HG02798 (cell line): ENCODE data around the gene C10orf90.
"Not testable (repeated sequence)": the region's sequence is repeated elsewhere in the genome, so short reads cannot be mapped to it uniquely, and the experiment has no call there.

Experiments
- ATAC-seq: cut with Tn5 transposase; IDR thresholded peaks from one replicate; pipeline ENCODE4 v1.9.1; 2021; ENCODE audit warnings: mild to moderate bottlenecking; ENCODE audit not compliant: unreplicated experiment, poor library complexity

Gene C10orf90

DNA sequence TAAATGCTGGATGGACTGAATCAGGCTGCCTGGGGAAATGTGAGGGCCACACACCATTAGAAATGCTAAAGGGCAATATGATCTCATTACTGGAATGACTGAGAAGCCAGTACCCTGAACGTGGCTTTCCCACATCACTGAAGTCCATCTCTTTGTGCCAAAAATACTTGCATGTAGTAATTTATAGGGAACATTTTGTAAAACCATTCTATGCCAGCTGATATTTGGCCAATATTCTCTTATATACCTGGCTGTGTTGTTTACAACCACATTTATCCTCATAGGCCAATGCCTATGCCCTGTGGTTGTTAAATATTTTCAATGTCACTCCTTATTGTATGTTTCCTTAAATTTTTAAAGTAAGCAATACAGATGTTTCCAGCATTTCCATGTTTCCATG, 111.6 kb downstream of the C10orf90 start:
- no peak for ATAC-seq

- ATAC-seq = no peak
Measured at GRCh38 chr10:126551202-126551601, 119.3 kb downstream of the C10orf90 start.

GRCh38 chr10:126550586-126550985, 119.9 kb downstream of the C10orf90 start:
- ATAC-seq = not testable (repeated sequence)

DNA sequence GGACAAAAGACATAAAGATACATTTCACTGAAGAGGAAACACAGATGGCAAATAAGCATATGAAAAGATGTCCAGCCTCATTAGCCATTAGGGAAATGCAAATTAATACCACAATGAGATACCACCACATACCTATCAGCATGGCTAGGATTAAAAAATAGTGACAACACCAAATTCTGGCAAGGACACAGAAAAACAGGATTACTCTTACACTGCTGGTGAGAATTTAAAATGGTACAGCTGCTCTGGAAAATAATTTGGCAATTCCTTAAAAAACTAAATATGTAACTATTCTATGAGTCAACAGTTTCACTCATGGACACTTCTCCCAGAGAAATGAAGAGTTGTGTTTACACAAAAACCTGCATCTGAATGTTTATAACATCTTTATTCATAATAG, 121.1 kb downstream of the C10orf90 start:
- no peak for ATAC-seq

DNA sequence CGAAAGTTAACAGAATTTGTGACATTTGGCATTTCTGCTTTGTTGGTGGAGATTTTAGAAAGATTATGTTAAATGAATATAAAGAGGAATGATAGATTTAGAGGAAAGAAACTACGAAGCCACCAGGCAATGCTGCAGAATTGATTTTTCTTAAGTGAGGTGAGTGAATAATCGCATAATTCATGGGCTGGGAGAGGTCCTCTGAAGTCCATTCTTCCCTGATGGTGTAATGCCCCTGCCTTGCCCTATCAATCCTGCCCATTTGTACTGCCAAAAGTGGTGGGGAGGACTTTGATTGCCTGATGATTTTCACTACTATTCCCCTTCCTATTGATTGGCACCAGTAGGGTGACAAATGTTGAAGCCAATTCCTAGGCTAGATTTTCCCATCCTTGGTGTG, 125.9 kb downstream of the C10orf90 start:
- ATAC-seq = no peak

DNA sequence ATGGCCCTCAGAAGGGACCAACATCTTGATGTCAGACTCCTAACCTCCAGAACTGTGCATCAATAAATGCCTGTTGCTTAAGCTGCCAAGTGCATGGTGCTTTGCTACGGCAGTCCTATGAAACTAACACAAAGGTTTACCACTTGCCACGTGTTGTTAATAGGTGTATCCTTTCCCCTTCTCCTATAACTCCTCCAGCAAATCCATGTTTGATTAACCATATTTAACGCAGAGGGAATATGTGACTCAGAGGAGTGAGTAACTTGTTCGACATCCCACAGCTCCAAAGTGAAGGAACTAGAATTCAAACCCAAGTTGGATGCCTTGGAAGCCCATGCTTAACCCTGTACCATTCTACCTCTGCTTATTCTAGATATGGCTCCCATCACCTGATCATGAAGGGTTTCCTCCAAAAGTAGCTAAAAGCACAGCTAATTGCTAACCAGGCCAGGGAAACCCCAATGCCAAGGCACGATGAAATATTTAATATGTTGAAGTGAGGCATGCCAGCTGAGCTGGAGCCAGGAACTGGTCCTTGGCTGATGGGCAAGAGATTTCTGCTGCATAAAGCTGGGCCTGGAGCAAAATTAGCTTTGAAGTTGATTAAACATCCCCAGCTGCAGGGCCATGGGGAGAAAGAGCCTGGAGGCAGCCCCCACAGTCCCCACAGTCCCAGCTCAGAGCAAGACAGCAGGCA, 131.9 kb downstream of the C10orf90 start:
- ATAC-seq = no peak

GRCh38 chr10:126536656-126537055, 133.8 kb downstream of the C10orf90 start:
- ATAC-seq = no peak

- ATAC-seq = no peak
Measured at GRCh38 chr10:126536148-126536547, 134.3 kb downstream of the C10orf90 start.

DNA sequence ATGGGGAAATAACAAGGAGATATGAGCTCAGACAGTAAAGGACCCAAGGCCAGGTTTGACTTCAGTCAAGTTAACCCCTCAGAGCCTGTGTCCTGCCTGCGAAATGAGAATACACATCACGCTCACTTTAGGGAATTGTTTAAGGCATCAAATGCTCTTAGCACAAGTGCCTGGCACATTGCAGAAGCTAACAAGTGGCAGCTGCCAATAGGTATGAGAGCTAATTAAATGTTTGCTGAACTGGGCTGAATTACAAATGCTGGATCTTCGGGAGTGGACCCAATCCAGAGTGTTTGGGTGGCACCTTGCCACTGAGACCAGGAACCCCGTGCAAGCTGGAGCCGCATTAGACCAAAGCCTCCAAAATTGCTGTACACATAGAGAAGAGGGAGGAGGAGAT, 136.8 kb downstream of the C10orf90 start:
- ATAC-seq = no peak

GRCh38 chr10:126528315-126528835, 142.1 kb downstream of the C10orf90 start:
- no peak for ATAC-seq

DNA sequence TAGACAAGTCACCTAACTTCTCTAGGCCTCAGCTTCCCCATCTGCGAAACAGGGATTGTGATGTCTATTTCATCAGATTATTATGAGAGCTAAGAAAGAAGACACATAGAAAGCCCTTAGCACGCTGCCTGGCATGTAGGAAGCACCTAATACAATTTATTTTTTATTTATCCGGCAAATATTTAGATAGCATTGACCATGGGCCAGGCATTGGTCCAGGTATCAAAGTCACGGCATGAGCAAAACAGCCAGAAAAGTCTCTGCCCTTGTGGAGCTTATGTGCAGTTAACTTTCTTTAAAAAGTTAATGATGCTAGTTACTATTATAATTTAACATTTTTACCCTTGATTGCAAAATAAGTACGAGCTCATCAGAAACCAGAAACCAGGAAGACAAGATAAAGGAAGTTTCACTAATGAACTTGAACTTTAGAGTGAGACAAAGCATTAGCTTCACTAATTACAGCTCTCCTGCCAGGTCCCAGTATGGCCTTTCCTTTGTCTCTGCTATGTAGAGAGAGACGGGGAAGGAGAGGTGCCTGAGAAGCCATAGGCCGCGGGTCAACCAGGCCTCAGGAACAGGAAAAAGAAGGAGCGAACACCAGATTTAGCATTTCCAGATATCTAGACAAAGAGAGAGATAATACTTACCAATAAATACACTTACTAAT, 142.7 kb downstream of the C10orf90 start:
- ATAC-seq = no peak

DNA sequence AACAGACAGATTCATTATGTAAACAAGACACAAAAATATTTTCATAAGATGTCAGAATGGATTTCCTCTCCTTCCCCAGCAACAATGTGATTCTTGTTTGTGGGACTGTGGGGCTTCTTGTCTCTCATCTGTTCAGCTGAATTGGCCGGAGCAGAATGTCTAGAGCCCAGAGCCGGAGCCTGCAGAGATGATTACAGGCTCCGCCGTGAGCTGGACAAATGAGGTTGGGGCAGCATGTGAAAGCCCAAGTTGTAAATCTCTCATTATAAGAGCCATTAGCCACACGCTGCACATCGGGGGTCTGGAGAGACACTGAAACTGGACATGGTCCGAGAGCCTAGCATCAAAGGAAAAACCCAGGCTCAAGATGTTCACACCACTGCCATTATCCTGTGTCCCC, 145.2 kb downstream of the C10orf90 start:
- no peak for ATAC-seq

DNA sequence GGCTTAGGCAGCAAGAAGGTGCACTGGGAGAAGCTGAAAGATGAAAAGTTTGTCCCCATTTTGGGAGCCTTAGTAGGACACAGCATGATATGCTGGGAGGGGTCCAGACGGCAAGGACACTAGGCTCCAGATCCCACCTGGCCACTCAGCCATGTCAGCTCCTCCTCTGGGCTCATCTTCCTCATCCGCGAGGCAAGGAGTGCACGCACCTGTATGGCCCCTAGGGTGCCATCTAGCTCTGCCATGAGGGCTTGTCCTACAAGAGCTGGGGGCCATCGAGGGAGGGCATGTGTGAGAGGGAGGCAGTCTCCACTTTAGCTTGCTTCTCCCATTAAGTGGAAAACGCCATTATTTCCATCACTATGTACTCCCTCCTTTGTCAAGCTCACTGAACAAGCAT, 146.0 kb downstream of the C10orf90 start:
- no peak for ATAC-seq

GRCh38 chr10:126523071-126523470, 147.4 kb downstream of the C10orf90 start:
- no peak for ATAC-seq

GRCh38 chr10:126521399-126521798, 149.1 kb downstream of the C10orf90 start:
- ATAC-seq = no peak

DNA sequence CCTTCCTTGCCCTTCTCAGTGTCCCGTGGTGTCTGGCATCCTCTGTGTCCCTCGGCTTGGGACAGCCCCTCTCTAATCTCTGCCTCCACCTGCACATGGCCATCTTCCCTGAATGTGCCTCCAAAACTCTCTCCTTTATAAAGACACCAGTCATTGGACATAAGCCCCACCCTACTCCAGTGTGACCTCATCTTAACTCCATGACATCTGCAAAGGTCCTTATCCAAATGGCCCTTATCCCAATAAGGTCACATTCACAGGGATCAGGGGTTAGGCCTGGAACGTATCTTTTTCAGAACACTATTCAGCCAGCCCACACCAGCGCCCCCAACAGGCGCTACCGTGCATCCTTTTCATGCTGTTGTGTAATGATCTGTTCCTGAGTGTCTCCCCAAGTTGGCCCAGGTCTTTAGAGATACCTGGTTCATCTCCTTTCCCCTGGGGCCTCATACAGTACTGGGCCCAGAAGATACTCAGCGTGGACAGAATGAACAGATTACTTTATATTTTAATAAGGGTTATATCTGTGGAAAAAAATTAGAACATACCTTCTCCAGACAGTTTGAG, 149.7 kb downstream of the C10orf90 start:
- no peak for ATAC-seq

- no peak for ATAC-seq
Measured at GRCh38 chr10:126519992-126520391, 150.5 kb downstream of the C10orf90 start.

- ATAC-seq = no peak
Measured at GRCh38 chr10:126519185-126519584, 151.3 kb downstream of the C10orf90 start.

GRCh38 chr10:126518218-126519080, 152.0 kb downstream of the C10orf90 start:
- ATAC-seq = no peak

DNA sequence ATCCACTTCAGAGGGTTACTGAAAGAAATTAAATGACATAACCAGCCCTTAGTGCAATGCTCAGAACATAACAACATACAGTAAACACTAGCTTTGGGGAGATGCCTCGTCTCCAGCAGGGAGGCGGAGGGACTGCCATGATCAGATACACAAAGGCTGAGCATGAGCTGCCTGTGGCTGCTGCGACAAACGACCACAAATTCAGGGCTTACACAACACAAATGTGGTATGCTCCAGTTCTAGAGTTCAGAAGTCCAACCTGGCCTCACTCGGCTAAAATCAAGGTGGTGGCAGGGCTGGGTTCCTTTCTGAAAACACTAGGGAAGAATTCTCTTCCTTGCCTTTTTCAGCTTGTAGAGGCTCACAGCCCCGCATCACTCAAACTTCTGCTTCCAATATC, 154.0 kb downstream of the C10orf90 start:
- no peak for ATAC-seq
